HepG2 (cell line): ENCODE measurements around the gene TBX19. TPM values are rescaled to one million over a fixed set of nuclear protein-coding genes. Genes with fewer than 3 reads are reported as not detected.

ENCODE experiments used
- ATAC-seq: fragments of 200-7000 bp; cut with Tn5 transposase; 3 replicates; pipeline ENCODE4 v1.9.1; 2020; ENCODE audit warnings: mild to moderate bottlenecking, moderate library complexity
- BruUV-seq: library from RNA; stranded (reverse); fragments of 400-500 nt; replicated peaks from 2 replicates; lab custom pipeline; 2021; lab: Mats Ljungman, UMichigan
- CTCF ChIA-PET: fragments of 300-600 bp; formaldehyde crosslinking; extraction: SDS; loops from one replicate; lab custom pipeline; 2021; ENCODE audit warnings: low total read pairs, inconsistent platforms, low intra/inter-chr PET ratio; lab: Yijun Ruan, JAX
- POLR2A ChIA-PET: fragments of 350-600 bp; sonication (Branson Sonifier 250); formaldehyde crosslinking; loops from one replicate; lab custom pipeline; 2020; ENCODE audit warnings: antibody characterized with exemption, inconsistent platforms; lab: Yijun Ruan, JAX
- DNase-seq: peaks from one replicate; pipeline ENCODE4 v3.0.0-alpha.2; 2015; ENCODE audit warnings: low spot score
- FAIRE-seq: peaks from 3 replicates; lab custom pipeline; 2011; peaks lifted over from hg19 to GRCh38; lab: Jason Lieb, UNC
- H2AFZ ChIP-seq: one replicate; pipeline ENCODE4 v1.6.1; 2011; ENCODE audit warnings: low read length, inconsistent platforms
- H3K27ac ChIP-seq: fragments of 300-600 bp; 3 replicates; pipeline ENCODE4 v1.8.0; 2011; ENCODE audit warnings: mixed run types, mild to moderate bottlenecking, mixed read lengths, low read length, inconsistent platforms; ENCODE audit not compliant: insufficient read depth; ENCODE audit errors: extremely low read length
- H3K27me3 ChIP-seq, 2 experiments: fragments of 200-600 bp in 1 of 2; 2 replicates in 1 of 2; 3 replicates in 1 of 2; pipeline versions ENCODE4 v1.6.0 to v1.8.0; 2011; ENCODE audit warnings: low read length in 2 of 2, mild to moderate bottlenecking in 2 of 2, moderate library complexity in 2 of 2, inconsistent platforms in 1 of 2; ENCODE audit not compliant: insufficient read depth in 2 of 2, control insufficient read depth in 1 of 2
- H3K36me3 ChIP-seq, 2 experiments: fragments of 200-600 bp in 1 of 2; replicated peaks in 1 of 2; 2 replicates in 1 of 2; 3 replicates in 1 of 2; pipeline versions ENCODE4 v1.5.1 to v1.8.0; 2011; ENCODE audit warnings: low read length in 2 of 2, inconsistent platforms in 1 of 2; ENCODE audit not compliant: insufficient read depth in 2 of 2, control insufficient read depth in 1 of 2
- H3K4me1 ChIP-seq: 2 replicates; pipeline ENCODE4 v1.5.1; 2012; ENCODE audit warnings: low read length, inconsistent platforms; ENCODE audit not compliant: insufficient read depth
- H3K4me2 ChIP-seq: 2 replicates; pipeline ENCODE4 v1.6.0; 2011; ENCODE audit warnings: low read depth, low read length, inconsistent platforms
- H3K4me3 ChIP-seq, 3 experiments: fragments of 200-600 bp in 1 of 3; sonication (generic), shearing (Covaris generic) in 1 of 3; replicated peaks in 1 of 3; 2 replicates each; pipeline ENCODE4 v1.5.1; 2011 to 2016; ENCODE audit warnings: low read length in 3 of 3, inconsistent platforms in 2 of 3, low read depth in 2 of 3, mild to moderate bottlenecking in 2 of 3, control low read depth in 1 of 3, mixed read lengths in 1 of 3; ENCODE audit not compliant: insufficient read depth in 1 of 3
- H3K79me2 ChIP-seq: one replicate; pipeline ENCODE4 v1.6.1; 2011; ENCODE audit warnings: low read length, inconsistent platforms; ENCODE audit not compliant: insufficient read depth
- H3K9ac ChIP-seq: 2 replicates; pipeline ENCODE4 v1.6.0; 2011; ENCODE audit warnings: mild to moderate bottlenecking, low read depth, low read length, inconsistent platforms; ENCODE audit not compliant: insufficient read depth
- H3K9me3 ChIP-seq: 2 replicates; pipeline ENCODE4 v1.5.1; 2012; ENCODE audit warnings: mild to moderate bottlenecking, low read length
- H4K20me1 ChIP-seq: 2 replicates; pipeline ENCODE4 v1.6.0; 2011; ENCODE audit warnings: inconsistent platforms, mild to moderate bottlenecking, low read length, moderate library complexity; ENCODE audit not compliant: insufficient read depth
- BCL3 ChIP-seq: sonication (generic); formaldehyde crosslinking; IDR thresholded peaks from 2 replicates; pipeline ENCODE4 v1.5.1; 2020; ENCODE audit warnings: mild to moderate bottlenecking, missing genetic modification reagents, moderate library complexity
- IKZF1 ChIP-seq: fragments of 450-650 bp; IDR thresholded peaks from 2 replicates; pipeline ENCODE4 v1.7.1; 2016
- LCORL ChIP-seq, 2 experiments: fragments of 450-650 bp in 1 of 2; sonication (generic) in 1 of 2; formaldehyde crosslinking in 1 of 2; IDR thresholded peaks; 2 replicates each; pipeline versions ENCODE4 v1.5.0 to v1.6.1; 2017 to 2020; ENCODE audit warnings: antibody characterized with exemption in 1 of 2, missing genetic modification reagents in 1 of 2
- TEF ChIP-seq: sonication (generic); formaldehyde crosslinking; IDR thresholded peaks from 2 replicates; pipeline ENCODE4 v1.5.0; 2020; ENCODE audit warnings: missing genetic modification reagents
- ZBTB26 ChIP-seq: IDR thresholded peaks from 2 replicates; pipeline ENCODE4 v1.6.1; 2016; ENCODE audit warnings: missing compliant biosample characterization, missing genetic modification reagents, borderline replicate concordance
- WGBS: methylation state at CpG from one replicate; pipeline ENCODE4 v1.1.6; 2017; ENCODE audit warnings: low lambda C conversion rate; 5-methylcytosine and 5-hydroxymethylcytosine counted together
- in situ Hi-C: cut with HindIII; loops from 2 replicates; pipeline ENCODE4 v1.10.0; 2017; ENCODE audit warnings: low pct_unique_long_range_greater_than_20kb; ENCODE audit not compliant: extremely low pct_ligation_motif_present
- intact Hi-C: fragments of 100-400 bp; cut with micrococcal nuclease; formaldehyde crosslinking; loops from one replicate; pipeline ENCODE4 v1.10.0; 2022; ENCODE audit not compliant: unreplicated experiment
- polyA plus RNA-seq, 8 experiments: library from polyadenylated mRNA; depleted of rRNA in 3 of 8; stranded (reverse) in 7 of 8; unstranded in 1 of 8; fragments of >200 nt; fragmentation: Illumina TruSeq in 4 of 8; extraction: Trizol in 4 of 8; gene quantifications; 2 replicates each; pipeline versions ENCODE4 v1.2.1 to v1.2.3, GENCODE V29; 2011 to 2016; ENCODE audit warnings: low read depth in 4 of 8, missing spikeins in 1 of 8, mixed read lengths in 1 of 8; ENCODE audit not compliant: insufficient read depth in 1 of 8
- total RNA-seq, 5 experiments: library from RNA; depleted of rRNA; stranded (reverse); fragments of >200 nt; fragmentation: Illumina TruSeq; extraction: Trizol; gene quantifications; 2 replicates each; pipeline ENCODE4 v1.2.3, GENCODE V29; 2016; ENCODE audit warnings: low read depth in 1 of 5

Gene TBX19
- total and polyA plus RNA-seq, 2 of the 13 experiments (the other 11 are each of a cell fraction or from before 2014, with no cell fraction given), result 0.31 to 1.4 TPM

GRCh38 chr1:168279253-168279652, 1.4 kb upstream of the TBX19 start:
- 94% methylated on average over 1 of the region's 1 CpG for WGBS
- Histone ChIP-seq H3K9ac (no peak overlapping the region), H3K36me3 (no peaks in the 10 kb centered on the region), H2AFZ (no peak overlapping the region), H3K79me2 (no peaks in the 10 kb centered on the region), H3K9me3 (no peaks in the 10 kb centered on the region), H3K27me3 (no peaks in the 10 kb centered on the region), H3K4me1 (no peaks in the 10 kb centered on the region), H3K27ac (no peak overlapping the region), H3K4me2 (no peak overlapping the region), H4K20me1 (no peaks in the 10 kb centered on the region), H3K4me3 (no peak overlapping the region)
- intact Hi-C loops, result no loop called here
- ATAC-seq, result no peak
- DNase-seq, result no peak
- POLR2A ChIA-PET, result no interaction called here
- in situ Hi-C loops, result no loop called here
- no TSS peak for BruUV-seq
- CTCF ChIA-PET, result no interaction called here
- no peak for FAIRE-seq
- TF ChIP-seq TEF (CRISPR knock-in tag) (no peak), LCORL (IDR thresholded peaks at IDR 0.05) (peak; percentile 96), LCORL (CRISPR knock-in tag; IDR thresholded peaks at IDR 0.05) (no peak)

- in situ Hi-C loops, result no loop called here
- intact Hi-C loops, result no loop called here
- Histone ChIP-seq H3K4me3 (no peak overlapping the region), H3K9me3 (no peaks in the 10 kb centered on the region), H3K79me2 (no peaks in the 10 kb centered on the region), H4K20me1 (no peaks in the 10 kb centered on the region), H3K9ac (no peak overlapping the region), H3K27ac (no peak overlapping the region), H3K4me1 (no peaks in the 10 kb centered on the region), H3K4me2 (no peak overlapping the region), H3K27me3 (no peaks in the 10 kb centered on the region), H2AFZ (no peak overlapping the region), H3K36me3 (no peaks in the 10 kb centered on the region)
- no peak for TF ChIP-seq ZBTB26
- TF ChIP-seq IKZF1, result no peak
- no peak for TF ChIP-seq BCL3
- BruUV-seq, result no TSS peak
- no peak for DNase-seq
- WGBS, result 76% methylated on average over 11 of the region's 11 CpGs
- FAIRE-seq, result no peak
- ATAC-seq, result no peak
- ChIA-PET CTCF (no interaction called here), POLR2A (no interaction called here)
Observed at GRCh38 chr1:168281603-168282325, 1.1 kb downstream of the TBX19 start.
